ENCODE data around the gene POT1. TPM values are rescaled to one million over a fixed set of nuclear protein-coding genes. Genes with fewer than 3 reads are reported as not detected.

The POT1 gene
- total RNA-seq, 4 donors from 2014 or later = 5.1 to 20.3 (median 10.4) TPM

- Histone ChIP-seq H3K9me3 (no peaks in the 10 kb centered on the region), H3K4me3 (no peak overlapping the region), H3K27ac (no peak overlapping the region), H3K27me3 (no peaks in the 10 kb centered on the region), H3K36me3 (no peaks in the 10 kb centered on the region), H3K4me1 (no peaks in the 10 kb centered on the region)
- intact Hi-C loops (cut with DNase I; ENCODE audit: low total_unique reads) = no loop called here
- TF ChIP-seq POLR2A (IDR thresholded peaks at IDR 0.05) (no peak), CTCF (IDR thresholded peaks at IDR 0.05 in 4 of 5, conservative IDR thresholded peaks at IDR 0.05 in 1 of 5) (no peak)
- in situ Hi-C loops (cut with MboI; ENCODE audit: low sequenced_read_pairs in 4 of 4) = no loop called here
- no peak for ATAC-seq
- DNase-seq = no peak
Measured at GRCh38 chr7:124912972-124913371, 16.7 kb downstream of the POT1 start.

GRCh38 chr7:124909808-124910207 is 19.8 kb downstream of the POT1 start:
- no peak overlapping the region for H3K27ac ChIP-seq
- ATAC-seq = no peak
- H3K4me3 ChIP-seq = no peak overlapping the region
- intact Hi-C loops (cut with DNase I; ENCODE audit: low total_unique reads) (no loop called here), in situ Hi-C loops (cut with MboI; ENCODE audit: low sequenced_read_pairs in 4 of 4) (no loop called here)
- no peak for TF ChIP-seq POLR2A (IDR thresholded peaks at IDR 0.05)
- no peak for TF ChIP-seq CTCF (IDR thresholded peaks at IDR 0.05 in 4 of 5, conservative IDR thresholded peaks at IDR 0.05 in 1 of 5)
- H3K27me3 ChIP-seq = no peaks in the 10 kb centered on the region
- H3K36me3 ChIP-seq = no peaks in the 10 kb centered on the region
- no peaks in the 10 kb centered on the region for H3K4me1 ChIP-seq
- no peak for DNase-seq
- H3K9me3 ChIP-seq = no peaks in the 10 kb centered on the region

GRCh38 chr7:124908259-124908658 is 21.4 kb downstream of the POT1 start:
- H3K36me3 ChIP-seq = no peaks in the 10 kb centered on the region
- no peak overlapping the region for H3K27ac ChIP-seq
- in situ Hi-C loops (cut with MboI; ENCODE audit: low sequenced_read_pairs in 4 of 4) = no loop called here
- no peak for DNase-seq
- no peak overlapping the region for H3K4me3 ChIP-seq
- no peak for ATAC-seq
- H3K27me3 ChIP-seq = no peaks in the 10 kb centered on the region
- H3K4me1 ChIP-seq = no peaks in the 10 kb centered on the region
- H3K9me3 ChIP-seq = no peaks in the 10 kb centered on the region
- intact Hi-C loops (cut with DNase I; ENCODE audit: low total_unique reads) = no loop called here
- no peak for TF ChIP-seq POLR2A (IDR thresholded peaks at IDR 0.05)

- Histone ChIP-seq H3K27me3 (no peaks in the 10 kb centered on the region), H3K4me1 (no peaks in the 10 kb centered on the region), H3K27ac (no peak overlapping the region), H3K9me3 (no peaks in the 10 kb centered on the region), H3K4me3 (no peak overlapping the region), H3K36me3 (no peaks in the 10 kb centered on the region)
- intact Hi-C loops (cut with DNase I; ENCODE audit: low total_unique reads) (no loop called here), in situ Hi-C loops (cut with MboI; ENCODE audit: low sequenced_read_pairs in 4 of 4) (no loop called here)
- no peak for TF ChIP-seq POLR2A (IDR thresholded peaks at IDR 0.05)
- no peak for TF ChIP-seq CTCF (IDR thresholded peaks at IDR 0.05 in 4 of 5, conservative IDR thresholded peaks at IDR 0.05 in 1 of 5)
- DNase-seq = no peak
- no peak for ATAC-seq
Measured at GRCh38 chr7:124907490-124907889, 22.1 kb downstream of the POT1 start.

GRCh38 chr7:124898531-124898930 is 31.1 kb downstream of the POT1 start:
- DNase-seq = no peak
- intact Hi-C loops (cut with DNase I; ENCODE audit: low total_unique reads) = no loop called here
- in situ Hi-C loops (cut with MboI; ENCODE audit: low sequenced_read_pairs in 4 of 4) = no loop called here
- TF ChIP-seq CTCF (IDR thresholded peaks at IDR 0.05 in 4 of 5, conservative IDR thresholded peaks at IDR 0.05 in 1 of 5) (no peak), POLR2A (IDR thresholded peaks at IDR 0.05) (no peak)
- H3K4me1 ChIP-seq = no peaks in the 10 kb centered on the region
- no peak overlapping the region for H3K27ac ChIP-seq
- H3K27me3 ChIP-seq = no peaks in the 10 kb centered on the region
- H3K9me3 ChIP-seq = no peaks in the 10 kb centered on the region
- no peak overlapping the region for H3K4me3 ChIP-seq
- no peak for ATAC-seq
- peaks cover 0 to 4% of the 10 kb centered on the region in 2 donors for H3K36me3 ChIP-seq

Data from gastrocnemius medialis (tissue), 4 donors.